WTC11 (cell line): ENCODE data around the gene TMEM272. TPM values are rescaled to one million over a fixed set of nuclear protein-coding genes. Genes with fewer than 3 reads are reported as not detected.

Source experiments
- ATAC-seq: fragments of 200-7000 bp; cut with Tn5 transposase; 2 replicates; pipeline ENCODE4 v1.10.0; 2021; ENCODE audit warnings: mild to moderate bottlenecking, moderate library complexity
- CTCF ChIA-PET: fragments of 300-600 bp; sonication (Branson Sonifier 250); formaldehyde crosslinking; loops from one replicate; lab custom pipeline; 2021; ENCODE audit warnings: antibody characterized with exemption; lab: Charles Lee
- POLR2A ChIA-PET: fragments of 350-600 bp; sonication (Branson Sonifier 250); formaldehyde crosslinking; loops from one replicate; lab custom pipeline; 2021; ENCODE audit warnings: antibody characterized with exemption; lab: Charles Lee
- DNase-seq: peaks from one replicate; pipeline ENCODE4 v3.0.0; 2021; ENCODE audit warnings: low spot score
- H3K27ac Mint-ChIP-seq: 2 replicates; pipeline ENCODE4 v1.8.0; 2021; ENCODE audit warnings: mixed read lengths
- H3K27me3 Mint-ChIP-seq: 2 replicates; pipeline ENCODE4 v1.8.0; 2021; ENCODE audit warnings: low read depth, mild to moderate bottlenecking, moderate library complexity, mixed read lengths
- H3K36me3 Mint-ChIP-seq: 2 replicates; pipeline ENCODE4 v1.8.0; 2021; ENCODE audit warnings: mixed read lengths
- H3K4me1 Mint-ChIP-seq: 2 replicates; pipeline ENCODE4 v1.8.0; 2022; ENCODE audit warnings: mixed read lengths
- H3K4me3 Mint-ChIP-seq: 2 replicates; pipeline ENCODE4 v1.8.0; 2021; ENCODE audit warnings: mild to moderate bottlenecking, moderate library complexity, mixed read lengths
- H3K9me3 Mint-ChIP-seq: 2 replicates; pipeline ENCODE4 v1.8.0; 2021; ENCODE audit warnings: mixed read lengths
- ETV6 ChIP-seq: sonication (generic); formaldehyde crosslinking; IDR thresholded peaks from 2 replicates; pipeline ENCODE4 v1.8.1; 2022; ENCODE audit warnings: mild to moderate bottlenecking, missing genetic modification reagents
- HMGA2 ChIP-seq: fragments of 250-450 bp; sonication (Bioruptor Pico); IDR thresholded peaks from 2 replicates; pipeline ENCODE4 v1.4.0; 2021; ENCODE audit warnings: mild to moderate bottlenecking, moderate library complexity
- NFE2L1 ChIP-seq: sonication (generic); formaldehyde crosslinking; IDR thresholded peaks from 2 replicates; pipeline ENCODE4 v1.8.1; 2023; ENCODE audit warnings: missing genetic modification reagents
- NR2C2 ChIP-seq: sonication (generic); formaldehyde crosslinking; IDR thresholded peaks from 2 replicates; pipeline ENCODE4 v1.8.0; 2022; ENCODE audit warnings: mild to moderate bottlenecking, missing genetic modification reagents
- SMAD3 ChIP-seq: sonication (generic); formaldehyde crosslinking; IDR thresholded peaks from 2 replicates; pipeline ENCODE4 v1.8.0; 2022; ENCODE audit warnings: missing genetic modification reagents, mild to moderate bottlenecking, borderline replicate concordance
- SP1 ChIP-seq: sonication (generic); formaldehyde crosslinking; conservative IDR thresholded peaks from 2 replicates; pipeline ENCODE4 v1.8.1; 2022; ENCODE audit warnings: missing genetic modification reagents
- TEAD4 ChIP-seq: sonication (generic); formaldehyde crosslinking; IDR thresholded peaks from 2 replicates; pipeline ENCODE4 v1.8.0; 2022; ENCODE audit warnings: mild to moderate bottlenecking, missing genetic modification reagents
- ZNF138 ChIP-seq: sonication (generic); formaldehyde crosslinking; conservative IDR thresholded peaks from 2 replicates; pipeline ENCODE4 v1.8.1; 2022; ENCODE audit warnings: mild to moderate bottlenecking, moderate library complexity, missing genetic modification reagents
- ZNF423 ChIP-seq: fragments of 250-450 bp; sonication (Bioruptor Pico); IDR thresholded peaks from 2 replicates; pipeline ENCODE4 v2.1.2; 2022; ENCODE audit warnings: mild to moderate bottlenecking, moderate library complexity
- ZNF671 ChIP-seq: fragments of 250-450 bp; sonication (Bioruptor Pico); IDR thresholded peaks from 2 replicates; pipeline ENCODE4 v1.8.0; 2021; ENCODE audit warnings: mild to moderate bottlenecking
- total RNA-seq: library from RNA; stranded (reverse); gene quantifications from 3 replicates; pipeline ENCODE4 v1.2.3, GENCODE V29; 2021
- TF ChIP-seq, protein P1 (sequence below): sonication (generic); formaldehyde crosslinking; IDR thresholded peaks from 2 replicates; pipeline ENCODE4 v1.8.1; 2023; ENCODE audit warnings: mild to moderate bottlenecking, missing genetic modification reagents, moderate library complexity
- TF ChIP-seq, protein P2 (sequence below): sonication (generic); formaldehyde crosslinking; IDR thresholded peaks from 2 replicates; pipeline ENCODE4 v1.8.1; 2022; ENCODE audit warnings: mild to moderate bottlenecking, missing genetic modification reagents, moderate library complexity, borderline replicate concordance
- TF ChIP-seq, protein P3 (sequence below): sonication (generic); formaldehyde crosslinking; IDR thresholded peaks from 2 replicates; pipeline ENCODE4 v1.8.1; 2022; ENCODE audit warnings: mild to moderate bottlenecking, moderate library complexity, missing genetic modification reagents
- TF ChIP-seq, protein P4 (sequence below): sonication (generic); formaldehyde crosslinking; IDR thresholded peaks from 2 replicates; pipeline ENCODE4 v1.8.1; 2023; ENCODE audit warnings: mild to moderate bottlenecking, missing genetic modification reagents
- TF ChIP-seq, protein P5 (sequence below): sonication (generic); formaldehyde crosslinking; IDR thresholded peaks from 2 replicates; pipeline ENCODE4 v1.8.1; 2023; ENCODE audit warnings: mild to moderate bottlenecking, missing genetic modification reagents
- TF ChIP-seq, protein P6 (sequence below): sonication (generic); formaldehyde crosslinking; IDR thresholded peaks from 2 replicates; pipeline ENCODE4 v1.8.0; 2023; ENCODE audit warnings: missing genetic modification reagents
- TF ChIP-seq, protein P7 (sequence below): fragments of 250-450 bp; sonication (Bioruptor Pico); conservative IDR thresholded peaks from 2 replicates; pipeline ENCODE4 v1.9.0; 2021; ENCODE audit warnings: mild to moderate bottlenecking

Gene TMEM272
- total RNA-seq, 1 experiment from 2014 or later = not detected

DNA sequence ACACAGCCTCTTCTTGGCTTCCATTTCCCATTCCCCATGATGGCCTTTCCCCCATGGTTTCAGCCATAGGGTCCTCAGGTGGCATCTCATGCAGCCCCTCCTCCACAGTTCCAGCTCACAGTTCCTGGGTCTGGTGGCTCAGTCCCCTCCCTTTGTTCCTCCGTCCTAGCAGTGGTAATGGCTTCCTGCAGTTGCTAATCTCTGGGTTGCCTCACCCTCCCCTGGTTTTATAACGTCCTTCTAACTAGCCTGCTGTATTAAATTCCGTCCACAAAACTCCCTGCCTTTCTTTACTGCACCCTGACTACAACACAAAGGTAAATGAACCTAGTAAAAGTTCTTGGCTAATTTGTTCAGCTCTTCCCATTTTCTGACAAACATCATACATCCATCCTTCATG is 47.7 kb upstream of the TMEM272 start (continued):
- TF ChIP-seq, protein P1, sequence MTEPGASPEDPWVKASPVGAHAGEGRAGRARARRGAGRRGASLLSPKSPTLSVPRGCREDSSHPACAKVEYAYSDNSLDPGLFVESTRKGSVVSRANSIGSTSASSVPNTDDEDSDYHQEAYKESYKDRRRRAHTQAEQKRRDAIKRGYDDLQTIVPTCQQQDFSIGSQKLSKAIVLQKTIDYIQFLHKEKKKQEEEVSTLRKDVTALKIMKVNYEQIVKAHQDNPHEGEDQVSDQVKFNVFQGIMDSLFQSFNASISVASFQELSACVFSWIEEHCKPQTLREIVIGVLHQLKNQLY (CRISPR knock-in tag) = no peak
- TF ChIP-seq, protein P2, sequence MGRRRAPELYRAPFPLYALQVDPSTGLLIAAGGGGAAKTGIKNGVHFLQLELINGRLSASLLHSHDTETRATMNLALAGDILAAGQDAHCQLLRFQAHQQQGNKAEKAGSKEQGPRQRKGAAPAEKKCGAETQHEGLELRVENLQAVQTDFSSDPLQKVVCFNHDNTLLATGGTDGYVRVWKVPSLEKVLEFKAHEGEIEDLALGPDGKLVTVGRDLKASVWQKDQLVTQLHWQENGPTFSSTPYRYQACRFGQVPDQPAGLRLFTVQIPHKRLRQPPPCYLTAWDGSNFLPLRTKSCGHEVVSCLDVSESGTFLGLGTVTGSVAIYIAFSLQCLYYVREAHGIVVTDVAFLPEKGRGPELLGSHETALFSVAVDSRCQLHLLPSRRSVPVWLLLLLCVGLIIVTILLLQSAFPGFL (CRISPR knock-in tag) = no peak
- TF ChIP-seq, protein P3, sequence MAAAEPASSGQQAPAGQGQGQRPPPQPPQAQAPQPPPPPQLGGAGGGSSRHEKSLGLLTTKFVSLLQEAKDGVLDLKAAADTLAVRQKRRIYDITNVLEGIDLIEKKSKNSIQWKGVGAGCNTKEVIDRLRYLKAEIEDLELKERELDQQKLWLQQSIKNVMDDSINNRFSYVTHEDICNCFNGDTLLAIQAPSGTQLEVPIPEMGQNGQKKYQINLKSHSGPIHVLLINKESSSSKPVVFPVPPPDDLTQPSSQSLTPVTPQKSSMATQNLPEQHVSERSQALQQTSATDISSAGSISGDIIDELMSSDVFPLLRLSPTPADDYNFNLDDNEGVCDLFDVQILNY = no peak
- TF ChIP-seq ETV6 (CRISPR knock-in tag) = no peak
- TF ChIP-seq NR2C2 (CRISPR knock-in tag) = no peak
- TF ChIP-seq HMGA2 (CRISPR knock-in tag) = no peak
- no peak for TF ChIP-seq NFE2L1

DNA sequence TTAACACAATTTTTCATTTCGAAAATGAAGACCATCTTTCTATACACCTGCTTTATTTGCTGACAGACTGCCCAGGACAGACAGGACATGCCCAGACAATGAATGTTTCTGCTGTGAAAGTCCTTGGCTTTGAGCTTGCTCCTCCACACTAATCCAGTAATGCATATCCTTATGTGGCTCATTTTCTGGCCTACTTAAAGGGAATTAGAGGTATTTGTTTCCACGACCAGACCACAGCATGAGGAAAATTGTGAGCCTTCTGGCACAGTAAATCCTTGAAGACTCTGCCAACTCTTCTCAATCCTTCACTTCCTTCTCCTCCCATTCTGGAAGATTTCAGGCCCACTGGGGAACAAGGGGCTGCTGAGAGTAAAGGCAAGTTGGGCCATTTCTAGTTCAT is 42.5 kb upstream of the TMEM272 start:
- ChIA-PET CTCF (interaction anchor here (1.0 to 1.5 kb wide), 2 partner anchors 8 to 36 kb away, joined by 3 to 4 read pairs; no protein-coding TSS in a partner anchor), POLR2A (no interaction called here)
- Mint-ChIP-seq H3K9me3 (peaks cover 6% of the 10 kb centered on the region), H3K27ac (no peak overlapping the region), H3K36me3 (0 out of 2 replicates have a peak, but pooled peaks cover 3% of the 10 kb centered on the region), H3K4me3 (no peak overlapping the region), H3K27me3 (no peaks in the 10 kb centered on the region; the same call in 1 of the 2 replicates), H3K4me1 (peaks cover 5% of the 10 kb centered on the region; the same call in 1 of the 2 replicates)
- no peak for DNase-seq
- no peak for ATAC-seq
- TF ChIP-seq, protein P4, sequence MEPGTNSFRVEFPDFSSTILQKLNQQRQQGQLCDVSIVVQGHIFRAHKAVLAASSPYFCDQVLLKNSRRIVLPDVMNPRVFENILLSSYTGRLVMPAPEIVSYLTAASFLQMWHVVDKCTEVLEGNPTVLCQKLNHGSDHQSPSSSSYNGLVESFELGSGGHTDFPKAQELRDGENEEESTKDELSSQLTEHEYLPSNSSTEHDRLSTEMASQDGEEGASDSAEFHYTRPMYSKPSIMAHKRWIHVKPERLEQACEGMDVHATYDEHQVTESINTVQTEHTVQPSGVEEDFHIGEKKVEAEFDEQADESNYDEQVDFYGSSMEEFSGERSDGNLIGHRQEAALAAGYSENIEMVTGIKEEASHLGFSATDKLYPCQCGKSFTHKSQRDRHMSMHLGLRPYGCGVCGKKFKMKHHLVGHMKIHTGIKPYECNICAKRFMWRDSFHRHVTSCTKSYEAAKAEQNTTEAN (CRISPR knock-in tag) = no peak
- TF ChIP-seq, protein P5, sequence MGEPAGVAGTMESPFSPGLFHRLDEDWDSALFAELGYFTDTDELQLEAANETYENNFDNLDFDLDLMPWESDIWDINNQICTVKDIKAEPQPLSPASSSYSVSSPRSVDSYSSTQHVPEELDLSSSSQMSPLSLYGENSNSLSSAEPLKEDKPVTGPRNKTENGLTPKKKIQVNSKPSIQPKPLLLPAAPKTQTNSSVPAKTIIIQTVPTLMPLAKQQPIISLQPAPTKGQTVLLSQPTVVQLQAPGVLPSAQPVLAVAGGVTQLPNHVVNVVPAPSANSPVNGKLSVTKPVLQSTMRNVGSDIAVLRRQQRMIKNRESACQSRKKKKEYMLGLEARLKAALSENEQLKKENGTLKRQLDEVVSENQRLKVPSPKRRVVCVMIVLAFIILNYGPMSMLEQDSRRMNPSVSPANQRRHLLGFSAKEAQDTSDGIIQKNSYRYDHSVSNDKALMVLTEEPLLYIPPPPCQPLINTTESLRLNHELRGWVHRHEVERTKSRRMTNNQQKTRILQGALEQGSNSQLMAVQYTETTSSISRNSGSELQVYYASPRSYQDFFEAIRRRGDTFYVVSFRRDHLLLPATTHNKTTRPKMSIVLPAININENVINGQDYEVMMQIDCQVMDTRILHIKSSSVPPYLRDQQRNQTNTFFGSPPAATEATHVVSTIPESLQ (CRISPR knock-in tag) = no peak

DNA sequence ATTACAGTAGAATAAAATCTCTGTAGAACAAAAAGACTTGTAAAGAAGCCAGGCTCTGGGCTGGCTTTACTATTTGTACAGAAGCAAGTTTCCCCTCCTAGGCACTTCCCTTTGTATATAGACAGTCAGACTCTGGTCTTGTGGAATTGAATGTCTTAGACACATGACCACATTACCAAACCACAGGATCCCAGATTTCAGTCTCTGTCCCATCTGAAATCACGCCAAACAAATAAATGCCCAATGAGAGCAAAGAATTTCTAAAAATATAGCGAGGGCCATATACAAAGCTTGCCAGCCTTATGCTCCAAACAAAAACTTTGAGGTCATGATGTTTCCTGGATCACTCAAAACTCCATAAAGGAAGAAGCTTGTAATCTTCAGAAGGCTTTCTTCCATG is 40.7 kb upstream of the TMEM272 start:
- no peaks in the 10 kb centered on the region for H3K4me1 Mint-ChIP-seq
- H3K27me3 Mint-ChIP-seq = no peaks in the 10 kb centered on the region; the same call in 1 of the 2 replicates
- no peak overlapping the region for H3K27ac Mint-ChIP-seq
- H3K4me3 Mint-ChIP-seq = no peak overlapping the region
- 0 out of 2 replicates have a peak, but pooled peaks cover 3% of the 10 kb centered on the region for H3K36me3 Mint-ChIP-seq
- DNase-seq (no peak), ATAC-seq (no peak)
- ChIA-PET CTCF (interaction anchor here (1.6 kb wide), 1 partner anchor 50 kb away, joined by 3 read pairs; no protein-coding TSS in a partner anchor), POLR2A (no interaction called here)
- H3K9me3 Mint-ChIP-seq = peaks cover 9% of the 10 kb centered on the region
- no peak for TF ChIP-seq ZNF423
- TF ChIP-seq, protein P1 (CRISPR knock-in tag) = no peak
- no peak for TF ChIP-seq ZNF671 (CRISPR knock-in tag)
- TF ChIP-seq, protein P6, sequence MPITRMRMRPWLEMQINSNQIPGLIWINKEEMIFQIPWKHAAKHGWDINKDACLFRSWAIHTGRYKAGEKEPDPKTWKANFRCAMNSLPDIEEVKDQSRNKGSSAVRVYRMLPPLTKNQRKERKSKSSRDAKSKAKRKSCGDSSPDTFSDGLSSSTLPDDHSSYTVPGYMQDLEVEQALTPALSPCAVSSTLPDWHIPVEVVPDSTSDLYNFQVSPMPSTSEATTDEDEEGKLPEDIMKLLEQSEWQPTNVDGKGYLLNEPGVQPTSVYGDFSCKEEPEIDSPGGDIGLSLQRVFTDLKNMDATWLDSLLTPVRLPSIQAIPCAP (CRISPR knock-in tag) = no peak
- no peak for TF ChIP-seq SMAD3 (CRISPR knock-in tag)
- TF ChIP-seq TEAD4 (CRISPR knock-in tag) = no peak
- TF ChIP-seq SP1 (CRISPR knock-in tag) = no peak
- TF ChIP-seq, protein P7, sequence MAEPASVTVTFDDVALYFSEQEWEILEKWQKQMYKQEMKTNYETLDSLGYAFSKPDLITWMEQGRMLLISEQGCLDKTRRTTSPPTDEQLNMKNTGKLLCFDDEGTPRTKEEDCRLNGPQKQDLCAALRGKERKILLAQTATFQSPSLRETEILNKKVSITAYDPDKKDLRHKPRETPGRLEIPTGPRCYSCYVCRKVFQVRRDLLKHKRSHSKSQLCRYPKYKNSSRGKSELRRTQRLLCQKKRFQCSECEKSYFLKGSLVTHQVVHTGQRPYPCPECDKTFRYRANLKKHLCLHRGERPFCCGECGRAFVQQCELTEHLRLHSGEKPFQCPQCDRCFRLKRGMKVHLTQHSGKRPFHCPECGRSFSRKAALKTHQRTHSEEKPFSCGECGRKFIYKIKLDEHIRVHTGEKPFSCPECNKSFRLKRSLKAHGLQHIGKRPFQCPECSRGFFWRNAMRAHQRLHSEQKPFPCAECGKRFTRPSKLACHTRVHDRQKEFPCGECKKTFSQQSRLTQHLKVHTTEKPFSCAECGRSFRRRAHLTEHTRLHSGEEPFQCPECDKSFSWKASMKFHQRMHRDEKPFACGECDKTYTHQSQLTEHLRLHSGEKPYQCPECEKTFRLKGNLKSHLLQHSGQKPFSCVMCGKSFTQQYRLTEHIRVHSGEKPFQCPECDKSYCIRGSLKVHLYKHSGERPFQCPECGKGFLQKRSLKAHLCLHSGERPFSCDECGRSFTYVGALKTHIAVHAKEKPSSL (CRISPR knock-in tag) = no peak
- TF ChIP-seq ZNF138 = no peak
- TF ChIP-seq HMGA2 (CRISPR knock-in tag) = no peak
